GM12878 (cell line): ENCODE data around the gene LRP1B. TPM values are rescaled to one million over a fixed set of nuclear protein-coding genes. Genes with fewer than 3 reads are reported as not detected.

Experiments
- ATAC-seq: fragments of 200-7000 bp; cut with Tn5 transposase; 3 replicates; pipeline ENCODE4 v1.9.1; 2020; ENCODE audit warnings: mild to moderate bottlenecking, moderate library complexity
- BruUV-seq: library from RNA; stranded (reverse); fragments of 400-500 nt; replicated peaks from 2 replicates; lab custom pipeline; 2021; lab: Mats Ljungman, UMichigan
- CTCF ChIA-PET: fragments of 300-600 bp; sonication (Branson Sonifier 250); formaldehyde crosslinking; extraction: SDS; loops from one replicate; lab custom pipeline; 2021; ENCODE audit warnings: inconsistent platforms; lab: Yijun Ruan, JAX
- POLR2A ChIA-PET: fragments of 350-600 bp; formaldehyde crosslinking; extraction: SDS; loops from one replicate; lab custom pipeline; 2021; ENCODE audit warnings: inconsistent platforms; lab: Charles Lee
- RAD21 ChIA-PET: fragments of 300-600 bp; sonication (Branson Sonifier 250); formaldehyde crosslinking; loops from one replicate; lab custom pipeline; 2023; ENCODE audit warnings: antibody characterized with exemption; ENCODE audit not compliant: unreplicated experiment; lab: Charles Lee
- SMC1A ChIA-PET: fragments of 300-600 bp; sonication (Branson Sonifier 250); formaldehyde crosslinking; loops from one replicate; lab custom pipeline; 2023; ENCODE audit not compliant: unreplicated experiment, uncharacterized antibody; lab: Charles Lee
- DNase-seq: peaks from one replicate; pipeline ENCODE4 v3.0.0-alpha.2; 2011; ENCODE audit warnings: low read depth, low spot score
- FAIRE-seq: peaks from 3 replicates; lab custom pipeline; 2011; peaks lifted over from hg19 to GRCh38; lab: Jason Lieb, UNC
- H2AFZ ChIP-seq: 2 replicates; pipeline ENCODE4 v1.6.0; 2011; ENCODE audit warnings: low read depth, low read length, control low read depth; ENCODE audit not compliant: control insufficient read depth
- H3K27ac ChIP-seq: 2 replicates; pipeline ENCODE4 v1.5.1; 2011; ENCODE audit warnings: control low read depth; ENCODE audit not compliant: control insufficient read depth, insufficient read depth
- H3K27me3 ChIP-seq, 2 experiments: replicated peaks in 1 of 2; 2 replicates each; pipeline versions ENCODE4 v1.6.0 to v1.6.1; 2011; ENCODE audit warnings: low read length in 1 of 2; ENCODE audit not compliant: control insufficient read depth in 2 of 2, insufficient read depth in 2 of 2
- H3K36me3 ChIP-seq, 2 experiments: 2 replicates each; pipeline ENCODE4 v1.5.1; 2011; ENCODE audit warnings: low read length in 1 of 2; ENCODE audit not compliant: control insufficient read depth in 2 of 2, insufficient read depth in 2 of 2
- H3K4me1 ChIP-seq: 2 replicates; pipeline ENCODE4 v1.6.1; 2011; ENCODE audit warnings: mild to moderate bottlenecking, low read length, moderate library complexity, mixed read lengths; ENCODE audit not compliant: control insufficient read depth, insufficient read depth
- H3K4me2 ChIP-seq: 2 replicates; pipeline ENCODE4 v1.6.0; 2011; ENCODE audit warnings: control low read depth; ENCODE audit not compliant: control insufficient read depth, insufficient read depth
- H3K4me3 ChIP-seq: fragments of 200-600 bp; sonication (generic); 2 replicates; pipeline ENCODE4 v1.5.1; 2016
- H3K79me2 ChIP-seq: 2 replicates; pipeline ENCODE4 v1.6.0; 2011; ENCODE audit warnings: low read length; ENCODE audit not compliant: control insufficient read depth, insufficient read depth
- H3K9ac ChIP-seq: 2 replicates; pipeline ENCODE4 v1.8.0; 2011; ENCODE audit warnings: low read length, control low read depth, mixed read lengths; ENCODE audit not compliant: control insufficient read depth, insufficient read depth
- H3K9me3 ChIP-seq: replicated peaks from 3 replicates; pipeline ENCODE4 v1.5.1; 2011; ENCODE audit warnings: mild to moderate bottlenecking, low read length; ENCODE audit not compliant: control insufficient read depth, insufficient read depth
- H4K20me1 ChIP-seq: 2 replicates; pipeline ENCODE4 v1.6.0; 2011; ENCODE audit not compliant: control insufficient read depth, insufficient read depth
- BHLHE40 ChIP-seq, 2 experiments: fragments of 450-650 bp in 1 of 2; IDR thresholded peaks; 2 replicates each; pipeline ENCODE4 v1.6.1; 2011 to 2017; ENCODE audit warnings: low read depth in 2 of 2, borderline replicate concordance in 1 of 2, improper control_type of control experiment in 1 of 2, low read length in 1 of 2, mild to moderate bottlenecking in 1 of 2
- RAD51 ChIP-seq: fragments of 450-650 bp; IDR thresholded peaks from 2 replicates; pipeline ENCODE4 v1.6.1; 2016; ENCODE audit warnings: moderate library complexity, mild to moderate bottlenecking, inconsistent platforms
- RCOR1 ChIP-seq: conservative IDR thresholded peaks from 2 replicates; pipeline ENCODE4 v1.6.1; 2012; ENCODE audit warnings: low read depth, low read length, improper control_type of control experiment
- SIN3A ChIP-seq: IDR thresholded peaks from 2 replicates; pipeline ENCODE4 v1.6.1; 2012; ENCODE audit warnings: low read depth, low read length, improper control_type of control experiment
- STAT3 ChIP-seq: IDR thresholded peaks from 2 replicates; pipeline ENCODE4 v1.6.1; 2011; ENCODE audit warnings: low read depth, low read length, improper control_type of control experiment
- TCF12 ChIP-seq: IDR thresholded peaks from 2 replicates; pipeline ENCODE4 v1.6.1; 2011; ENCODE audit warnings: low read depth, mild to moderate bottlenecking, low read length
- WGBS: methylation state at CpG from one replicate; pipeline ENCODE4 v1.1.6; 2016; ENCODE audit warnings: low lambda C conversion rate; ENCODE audit not compliant: insufficient replicate concordance, insufficient coverage; ENCODE audit errors: missing lambda C conversion rate; 5-methylcytosine and 5-hydroxymethylcytosine counted together
- in situ Hi-C: fragments of 300-500 bp; cut with MboI; formaldehyde crosslinking; loops from 9 replicates; pipeline ENCODE4 v1.14.3; 2018; ENCODE audit warnings: mixed read lengths
- intact Hi-C: fragments of 100-400 bp; cut with micrococcal nuclease; formaldehyde crosslinking; loops from one replicate; pipeline ENCODE4 v1.14.2; 2022; ENCODE audit not compliant: unreplicated experiment
- polyA plus RNA-seq, 11 experiments: library from polyadenylated mRNA; depleted of rRNA in 4 of 11; unstranded in 6 of 11; stranded (reverse) in 5 of 11; fragments of >200 nt; fragmentation: Nextera tagmentation in 4 of 11; fragmentation: Illumina TruSeq in 1 of 11; extraction: Ambion mirVana in 4 of 11; extraction: Trizol in 1 of 11; gene quantifications; 1 replicate in 1 of 11; 2 replicates in 10 of 11; pipeline versions ENCODE4 v1.2.1 to v1.2.3, GENCODE V29; 2011 to 2016; ENCODE audit warnings: inconsistent platforms in 2 of 11, missing spikeins in 2 of 11, low read depth in 1 of 11
- total RNA-seq, 4 experiments: library from RNA; depleted of rRNA in 3 of 4; stranded (reverse); fragments of >200 nt in 3 of 4; fragmentation: Illumina TruSeq in 1 of 4; extraction: Trizol in 1 of 4; gene quantifications; 2 replicates each; pipeline versions ENCODE4 v1.2.1 to v1.2.3, GENCODE V29; 2013 to 2021
- TF ChIP-seq, protein P1 (sequence below): fragments of 150-350 bp; IDR thresholded peaks from 2 replicates; pipeline ENCODE4 v1.6.1; 2016; ENCODE audit warnings: low read depth, low read length
- TF ChIP-seq, protein P2 (sequence below): fragments of 450-650 bp; IDR thresholded peaks from 2 replicates; pipeline ENCODE4 v1.6.1; 2017; ENCODE audit warnings: antibody characterized with exemption, mild to moderate bottlenecking, moderate library complexity

Gene LRP1B
- total and polyA plus RNA-seq, 10 of the 15 experiments (the other 5 are each of a cell fraction or from before 2014, with no cell fraction given): under 0.01 to 0.06 (median 0.03) TPM; not detected in 5

DNA sequence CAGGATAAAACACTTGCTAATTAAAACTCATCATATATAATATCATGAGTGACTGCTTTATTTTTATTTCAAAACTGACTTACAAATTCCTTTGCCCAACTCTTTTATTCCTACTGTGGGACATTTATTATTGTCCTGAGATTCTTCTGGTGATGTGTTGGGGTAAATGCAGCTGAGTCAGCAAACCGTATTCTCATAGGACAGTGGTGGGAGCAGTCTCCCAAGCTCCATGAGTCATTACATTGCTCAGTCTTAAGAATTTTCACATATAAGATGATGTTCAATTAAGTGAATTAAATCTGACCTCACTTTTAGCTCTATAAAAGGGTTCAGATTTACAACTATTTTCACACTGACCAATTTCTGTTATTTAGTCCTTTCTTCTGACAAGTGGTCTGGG lies 1530.7 kb downstream of the LRP1B start:
- ChIA-PET CTCF (no interaction called here), RAD21 (no interaction called here), POLR2A (interaction anchor here (0.5 kb wide), 1 partner anchor 661 kb away, joined by 3 read pairs; no protein-coding TSS in a partner anchor), SMC1A (interaction anchor here (0.6 to 1.3 kb wide), 3 partner anchors 14 to 299 kb away, joined by 3 to 4 read pairs (median 3); no protein-coding TSS in a partner anchor)
- H3K27ac ChIP-seq: no peak overlapping the region
- no peaks in the 10 kb centered on the region for H3K79me2 ChIP-seq
- no peak for ATAC-seq
- no peaks in the 10 kb centered on the region for H3K9me3 ChIP-seq
- H3K36me3 ChIP-seq: no peaks in the 10 kb centered on the region
- H2AFZ ChIP-seq: no peak overlapping the region
- H3K4me2 ChIP-seq: no peak overlapping the region
- in situ Hi-C loops (no loop called here), intact Hi-C loops (no loop called here)
- TF ChIP-seq RAD51 (no peak), RCOR1 (no peak), STAT3 (no peak), SIN3A (no peak), TCF12 (no peak), BHLHE40 (IDR thresholded peaks at IDR 0.05; ENCODE audit: borderline replicate concordance in 1 of 2, low read depth in 2 of 2, low read length in 1 of 2) (no peak)
- TF ChIP-seq, protein P1, sequence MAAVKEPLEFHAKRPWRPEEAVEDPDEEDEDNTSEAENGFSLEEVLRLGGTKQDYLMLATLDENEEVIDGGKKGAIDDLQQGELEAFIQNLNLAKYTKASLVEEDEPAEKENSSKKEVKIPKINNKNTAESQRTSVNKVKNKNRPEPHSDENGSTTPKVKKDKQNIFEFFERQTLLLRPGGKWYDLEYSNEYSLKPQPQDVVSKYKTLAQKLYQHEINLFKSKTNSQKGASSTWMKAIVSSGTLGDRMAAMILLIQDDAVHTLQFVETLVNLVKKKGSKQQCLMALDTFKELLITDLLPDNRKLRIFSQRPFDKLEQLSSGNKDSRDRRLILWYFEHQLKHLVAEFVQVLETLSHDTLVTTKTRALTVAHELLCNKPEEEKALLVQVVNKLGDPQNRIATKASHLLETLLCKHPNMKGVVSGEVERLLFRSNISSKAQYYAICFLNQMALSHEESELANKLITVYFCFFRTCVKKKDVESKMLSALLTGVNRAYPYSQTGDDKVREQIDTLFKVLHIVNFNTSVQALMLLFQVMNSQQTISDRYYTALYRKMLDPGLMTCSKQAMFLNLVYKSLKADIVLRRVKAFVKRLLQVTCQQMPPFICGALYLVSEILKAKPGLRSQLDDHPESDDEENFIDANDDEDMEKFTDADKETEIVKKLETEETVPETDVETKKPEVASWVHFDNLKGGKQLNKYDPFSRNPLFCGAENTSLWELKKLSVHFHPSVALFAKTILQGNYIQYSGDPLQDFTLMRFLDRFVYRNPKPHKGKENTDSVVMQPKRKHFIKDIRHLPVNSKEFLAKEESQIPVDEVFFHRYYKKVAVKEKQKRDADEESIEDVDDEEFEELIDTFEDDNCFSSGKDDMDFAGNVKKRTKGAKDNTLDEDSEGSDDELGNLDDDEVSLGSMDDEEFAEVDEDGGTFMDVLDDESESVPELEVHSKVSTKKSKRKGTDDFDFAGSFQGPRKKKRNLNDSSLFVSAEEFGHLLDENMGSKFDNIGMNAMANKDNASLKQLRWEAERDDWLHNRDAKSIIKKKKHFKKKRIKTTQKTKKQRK: no peak
- TF ChIP-seq, protein P2, sequence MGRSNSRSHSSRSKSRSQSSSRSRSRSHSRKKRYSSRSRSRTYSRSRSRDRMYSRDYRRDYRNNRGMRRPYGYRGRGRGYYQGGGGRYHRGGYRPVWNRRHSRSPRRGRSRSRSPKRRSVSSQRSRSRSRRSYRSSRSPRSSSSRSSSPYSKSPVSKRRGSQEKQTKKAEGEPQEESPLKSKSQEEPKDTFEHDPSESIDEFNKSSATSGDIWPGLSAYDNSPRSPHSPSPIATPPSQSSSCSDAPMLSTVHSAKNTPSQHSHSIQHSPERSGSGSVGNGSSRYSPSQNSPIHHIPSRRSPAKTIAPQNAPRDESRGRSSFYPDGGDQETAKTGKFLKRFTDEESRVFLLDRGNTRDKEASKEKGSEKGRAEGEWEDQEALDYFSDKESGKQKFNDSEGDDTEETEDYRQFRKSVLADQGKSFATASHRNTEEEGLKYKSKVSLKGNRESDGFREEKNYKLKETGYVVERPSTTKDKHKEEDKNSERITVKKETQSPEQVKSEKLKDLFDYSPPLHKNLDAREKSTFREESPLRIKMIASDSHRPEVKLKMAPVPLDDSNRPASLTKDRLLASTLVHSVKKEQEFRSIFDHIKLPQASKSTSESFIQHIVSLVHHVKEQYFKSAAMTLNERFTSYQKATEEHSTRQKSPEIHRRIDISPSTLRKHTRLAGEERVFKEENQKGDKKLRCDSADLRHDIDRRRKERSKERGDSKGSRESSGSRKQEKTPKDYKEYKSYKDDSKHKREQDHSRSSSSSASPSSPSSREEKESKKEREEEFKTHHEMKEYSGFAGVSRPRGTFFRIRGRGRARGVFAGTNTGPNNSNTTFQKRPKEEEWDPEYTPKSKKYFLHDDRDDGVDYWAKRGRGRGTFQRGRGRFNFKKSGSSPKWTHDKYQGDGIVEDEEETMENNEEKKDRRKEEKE: no peak
- H4K20me1 ChIP-seq: no peaks in the 10 kb centered on the region
- no peak for DNase-seq
- no TSS peak for BruUV-seq
- no peak for FAIRE-seq
- no peaks in the 10 kb centered on the region for H3K27me3 ChIP-seq
- 0% methylated on average over 1 of the region's 1 CpG for WGBS
- H3K4me1 ChIP-seq: no peaks in the 10 kb centered on the region
- H3K9ac ChIP-seq: no peak overlapping the region
- no peak overlapping the region for H3K4me3 ChIP-seq
